SU-DHL-6 (cell line): ENCODE data around the gene TRPM1.

Source experiments
- H2AFZ ChIP-seq: fragments of 200-600 bp; sonication (generic); 2 replicates; pipeline ENCODE4 v1.6.1; 2014; ENCODE audit warnings: low read depth, mild to moderate bottlenecking, moderate library complexity, mixed read lengths, antibody characterized with exemption, low read length; ENCODE audit not compliant: severe bottlenecking
- H3F3A ChIP-seq: fragments of 200-600 bp; shearing (Covaris generic); 2 replicates; pipeline ENCODE4 v1.6.0; 2016; ENCODE audit warnings: antibody characterized with exemption, mild to moderate bottlenecking; ENCODE audit not compliant: insufficient read depth
- H3K27ac ChIP-seq: fragments of 200-600 bp; sonication (generic); 2 replicates; pipeline ENCODE4 v1.5.1; 2016; ENCODE audit warnings: low read depth, mild to moderate bottlenecking, low read length, moderate library complexity, mixed read lengths
- H3K27me3 ChIP-seq: fragments of 200-600 bp; sonication (generic), shearing (Covaris generic); 2 replicates; pipeline ENCODE4 v1.6.0; 2014; ENCODE audit warnings: mild to moderate bottlenecking, low read length
- H3K36me3 ChIP-seq: fragments of 200-600 bp; sonication (generic); 2 replicates; pipeline ENCODE4 v1.6.1; 2014; ENCODE audit warnings: mild to moderate bottlenecking, low read length, mixed read lengths
- H3K4me2 ChIP-seq: fragments of 300-600, 200-600 bp; shearing (Covaris generic), sonication (generic); 2 replicates; pipeline ENCODE4 v1.6.0; 2014; ENCODE audit warnings: low read length, low read depth, mild to moderate bottlenecking; ENCODE audit not compliant: poor library complexity, severe bottlenecking
- H3K4me3 ChIP-seq: fragments of 200-600 bp; sonication (generic); 2 replicates; pipeline ENCODE4 v1.5.1; 2014; ENCODE audit warnings: antibody characterized with exemption, low read length, mild to moderate bottlenecking, mixed read lengths; ENCODE audit not compliant: insufficient read depth, poor library complexity, severe bottlenecking
- H3K79me2 ChIP-seq: fragments of 200-600 bp; sonication (generic); 2 replicates; pipeline ENCODE4 v1.6.1; 2014; ENCODE audit warnings: mild to moderate bottlenecking, low read length, moderate library complexity; ENCODE audit not compliant: insufficient read depth
- H3K9ac ChIP-seq: fragments of 200-600 bp; sonication (generic); 2 replicates; pipeline ENCODE4 v1.7.0; 2014; ENCODE audit warnings: mild to moderate bottlenecking, low read length
- H3K9me2 ChIP-seq: fragments of 200-600 bp; sonication (generic); replicated peaks from 2 replicates; pipeline ENCODE4 v1.6.1; 2014; ENCODE audit warnings: low read length; ENCODE audit not compliant: insufficient read depth
- H3K9me3 ChIP-seq: fragments of 200-600 bp; sonication (generic); 2 replicates; pipeline ENCODE4 v1.6.1; 2014; ENCODE audit warnings: low read length, mixed read lengths; ENCODE audit not compliant: insufficient read depth
- H4K20me1 ChIP-seq: fragments of 200-600 bp; sonication (generic); 2 replicates; pipeline ENCODE4 v1.6.1; 2014; ENCODE audit warnings: low read depth, mild to moderate bottlenecking, antibody characterized with exemption, low read length, moderate library complexity, mixed read lengths
- CTCF ChIP-seq: fragments of 200-600 bp; sonication (generic); IDR thresholded peaks from one replicate; pipeline ENCODE4 v1.5.1; 2017; ENCODE audit warnings: antibody characterized with exemption, mild to moderate bottlenecking, low read length, moderate library complexity; ENCODE audit not compliant: insufficient read depth, poor library complexity, severe bottlenecking
- EZH2phosphoT487 ChIP-seq: fragments of 200-600 bp; sonication (generic), shearing (Covaris generic); conservative IDR thresholded peaks from 2 replicates; pipeline ENCODE4 v1.6.1; 2018; ENCODE audit warnings: mild to moderate bottlenecking, antibody characterized with exemption, low read length, moderate library complexity, mixed read lengths

Gene TRPM1

GRCh38 chr15:31024330-31024729 is 77.2 kb downstream of the TRPM1 start:
- no peak for TF ChIP-seq CTCF
- Histone ChIP-seq H3K79me2 (no peaks in the 10 kb centered on the region), H4K20me1 (no peaks in the 10 kb centered on the region), H3K36me3 (no peaks in the 10 kb centered on the region), H3K4me2 (no peak overlapping the region), H3F3A (no peaks in the 10 kb centered on the region), H3K4me3 (no peak overlapping the region), H3K9me2 (no peaks in the 10 kb centered on the region), H3K27ac (no peak overlapping the region), H2AFZ (no peak overlapping the region), H3K9me3 (no peaks in the 10 kb centered on the region), H3K9ac (no peak overlapping the region), H3K27me3 (no peaks in the 10 kb centered on the region)

GRCh38 chr15:31023841-31024240 is 77.7 kb downstream of the TRPM1 start:
- Histone ChIP-seq H3K9me3 (no peaks in the 10 kb centered on the region), H4K20me1 (no peaks in the 10 kb centered on the region), H3K4me3 (no peak overlapping the region), H3K9me2 (no peaks in the 10 kb centered on the region), H3K27me3 (no peaks in the 10 kb centered on the region), H3F3A (no peaks in the 10 kb centered on the region), H3K4me2 (no peak overlapping the region), H3K36me3 (no peaks in the 10 kb centered on the region), H3K27ac (no peak overlapping the region), H3K79me2 (no peaks in the 10 kb centered on the region), H3K9ac (no peak overlapping the region), H2AFZ (no peak overlapping the region)
- TF ChIP-seq EZH2phosphoT487, result no peak
- TF ChIP-seq CTCF, result no peak

- no peak overlapping the region for H3K4me2 ChIP-seq
- no peaks in the 10 kb centered on the region for H3K27me3 ChIP-seq
- no peak overlapping the region for H3K9ac ChIP-seq
- no peaks in the 10 kb centered on the region for H3F3A ChIP-seq
- H3K27ac ChIP-seq, result no peak overlapping the region
- no peak overlapping the region for H2AFZ ChIP-seq
- H3K36me3 ChIP-seq, result no peaks in the 10 kb centered on the region
- TF ChIP-seq CTCF (no peak), EZH2phosphoT487 (no peak)
- no peak overlapping the region for H3K4me3 ChIP-seq
- no peaks in the 10 kb centered on the region for H3K79me2 ChIP-seq
- H3K9me2 ChIP-seq, result no peaks in the 10 kb centered on the region
- H4K20me1 ChIP-seq, result no peaks in the 10 kb centered on the region
- no peaks in the 10 kb centered on the region for H3K9me3 ChIP-seq
Measured at GRCh38 chr15:31021067-31021665, 80.4 kb downstream of the TRPM1 start.
